ENCODE results near the gene SPACDR.

SPACDR gene

DNA sequence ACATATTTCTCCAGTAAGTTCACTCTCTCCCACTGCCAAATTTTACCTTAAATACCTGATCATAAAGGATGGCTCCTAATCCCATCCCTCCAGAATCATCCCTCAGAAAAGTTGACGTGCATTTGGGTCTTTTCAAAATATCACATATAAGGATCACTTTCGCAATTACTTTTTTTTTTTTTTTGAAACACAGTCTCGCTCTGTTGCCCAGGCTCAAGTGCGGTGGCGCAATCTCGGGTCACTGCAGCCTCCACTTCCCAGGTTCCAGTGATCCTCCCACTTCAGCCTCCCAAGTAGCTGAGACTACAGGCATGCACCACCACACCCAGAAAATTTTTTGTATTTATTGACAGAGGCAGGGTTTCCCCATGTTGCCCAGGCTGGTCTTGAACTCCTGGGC, 53.0 kb downstream of the SPACDR start:
- no peak for DNase-seq (ENCODE audit: low read depth)

DNA sequence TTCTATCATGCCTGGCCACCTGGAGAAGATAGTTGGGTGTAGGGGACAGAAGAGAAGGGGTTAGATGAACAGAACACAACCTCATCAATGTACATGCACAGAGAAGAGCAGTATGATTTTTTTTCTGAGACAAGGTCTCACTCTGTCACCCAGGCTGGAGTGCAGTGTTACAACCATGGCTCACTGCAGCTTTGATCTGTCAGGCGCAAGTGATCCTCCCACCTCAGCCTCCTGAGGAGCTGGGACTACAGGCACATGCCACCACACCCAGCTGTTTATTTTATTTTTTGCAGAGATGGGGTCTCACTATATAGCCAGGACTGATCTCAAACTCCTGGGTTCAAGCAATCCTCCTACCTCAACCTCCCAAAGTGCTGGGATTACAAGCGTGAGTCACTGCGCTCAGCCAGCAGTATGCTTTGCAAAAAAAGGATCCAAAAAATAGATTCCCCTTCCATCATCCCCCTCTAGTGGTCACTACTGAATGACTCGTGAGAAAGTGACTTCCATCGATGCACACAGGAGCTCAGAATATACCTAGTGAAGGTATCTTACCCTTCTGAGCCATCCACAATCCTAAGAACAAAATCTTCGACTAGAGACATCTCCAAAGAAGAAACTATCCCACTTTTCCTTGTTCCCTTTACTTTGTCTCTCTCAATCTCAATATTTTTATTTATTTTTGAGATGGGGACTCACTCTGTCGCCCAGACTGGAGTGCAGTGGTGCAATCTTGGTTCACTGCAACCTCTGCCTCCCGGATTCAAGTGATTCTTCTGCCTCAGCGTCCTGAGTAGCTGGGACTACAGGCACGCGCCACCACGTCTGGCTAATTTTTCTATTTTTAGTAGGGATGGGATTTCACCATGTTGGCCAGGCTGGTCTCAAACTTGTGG, 56.5 kb downstream of the SPACDR start:
- peak; percentile 57 for DNase-seq (ENCODE audit: low read depth)

DNA sequence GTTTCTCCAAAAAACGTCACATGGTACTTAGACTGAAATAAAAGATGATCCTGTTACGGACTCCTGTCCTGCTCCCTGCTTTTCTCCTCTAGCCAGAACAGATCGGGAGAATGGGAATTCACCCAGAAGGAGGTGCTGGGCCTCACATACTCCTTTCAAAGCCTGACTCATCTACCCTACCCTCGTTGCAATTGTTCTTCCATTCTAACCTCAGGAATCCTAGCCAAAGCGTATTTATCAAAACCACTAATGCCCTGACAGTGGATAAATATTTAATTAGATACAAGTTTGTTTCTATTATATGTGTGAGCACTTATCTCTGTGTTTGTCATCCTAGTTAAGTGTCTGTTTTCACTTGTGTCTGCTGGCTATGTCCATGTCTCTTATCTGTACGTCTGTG, 57.3 kb downstream of the SPACDR start:
- no peak for DNase-seq (ENCODE audit: low read depth)

All from fibroblast of gingiva (primary cell).